ENCODE measurements around the gene HSPB8.

GRCh38 chr12:119136811-119137410, 41.8 kb upstream of the HSPB8 start:
- TF ChIP-seq CTCF (IDR thresholded peaks at IDR 0.05) (no peak), POLR2A (IDR thresholded peaks at IDR 0.05) (no peak)
